ENCODE results near the gene TRIM52.

Gene TRIM52

DNA sequence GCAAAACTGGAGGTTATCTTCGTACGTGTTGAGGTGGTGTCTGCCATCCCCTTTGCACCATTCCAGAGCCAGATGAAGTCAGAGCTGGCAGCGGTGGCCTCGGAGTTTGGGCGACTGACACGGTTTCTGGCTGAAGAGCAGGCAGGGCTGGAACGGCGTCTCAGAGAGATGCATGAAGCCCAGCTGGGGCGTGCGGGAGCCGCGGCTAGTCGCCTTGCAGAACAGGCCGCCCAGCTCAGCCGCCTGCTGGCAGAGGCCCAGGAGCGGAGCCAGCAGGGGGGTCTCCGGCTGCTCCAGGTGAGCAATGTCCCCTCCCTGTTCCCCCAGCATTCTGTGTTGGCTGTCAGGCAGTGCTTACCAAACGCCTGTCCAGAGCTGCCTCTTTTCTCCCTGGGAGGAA, 28.4 kb downstream of the TRIM52 start:
- Histone ChIP-seq H3K79me2 (ENCODE audit: control insufficient read depth, low read length) (peaks cover 14% of the 10 kb centered on the region), H3K4me2 (ENCODE audit: low read length) (no peak overlapping the region), H3K4me3 (ENCODE audit: low read length) (no peak overlapping the region), H3K9me3 (ENCODE audit: control insufficient read depth, insufficient read depth, low read length) (no peaks in the 10 kb centered on the region), H3K36me3 (ENCODE audit: control insufficient read depth, low read length) (peaks cover 70% of the 10 kb centered on the region), H3K27ac (ENCODE audit: low read depth, low read length) (no peak overlapping the region), H3K4me1 (ENCODE audit: control insufficient read depth, low read length) (peaks cover 22% of the 10 kb centered on the region), H3K27me3 (ENCODE audit: control insufficient read depth, low read length) (no peaks in the 10 kb centered on the region), H3K9me2 (replicated peaks; ENCODE audit: control insufficient read depth, low read length) (no peaks in the 10 kb centered on the region), H4K20me1 (ENCODE audit: control insufficient read depth, insufficient read depth, low read depth, low read length) (peaks cover 1% of the 10 kb centered on the region; the same call in 1 of the 2 replicates), H3F3A (ENCODE audit: control insufficient read depth, insufficient read depth) (peaks cover 38% of the 10 kb centered on the region)
- TF ChIP-seq, protein P1, sequence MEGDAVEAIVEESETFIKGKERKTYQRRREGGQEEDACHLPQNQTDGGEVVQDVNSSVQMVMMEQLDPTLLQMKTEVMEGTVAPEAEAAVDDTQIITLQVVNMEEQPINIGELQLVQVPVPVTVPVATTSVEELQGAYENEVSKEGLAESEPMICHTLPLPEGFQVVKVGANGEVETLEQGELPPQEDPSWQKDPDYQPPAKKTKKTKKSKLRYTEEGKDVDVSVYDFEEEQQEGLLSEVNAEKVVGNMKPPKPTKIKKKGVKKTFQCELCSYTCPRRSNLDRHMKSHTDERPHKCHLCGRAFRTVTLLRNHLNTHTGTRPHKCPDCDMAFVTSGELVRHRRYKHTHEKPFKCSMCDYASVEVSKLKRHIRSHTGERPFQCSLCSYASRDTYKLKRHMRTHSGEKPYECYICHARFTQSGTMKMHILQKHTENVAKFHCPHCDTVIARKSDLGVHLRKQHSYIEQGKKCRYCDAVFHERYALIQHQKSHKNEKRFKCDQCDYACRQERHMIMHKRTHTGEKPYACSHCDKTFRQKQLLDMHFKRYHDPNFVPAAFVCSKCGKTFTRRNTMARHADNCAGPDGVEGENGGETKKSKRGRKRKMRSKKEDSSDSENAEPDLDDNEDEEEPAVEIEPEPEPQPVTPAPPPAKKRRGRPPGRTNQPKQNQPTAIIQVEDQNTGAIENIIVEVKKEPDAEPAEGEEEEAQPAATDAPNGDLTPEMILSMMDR (IDR thresholded peaks at IDR 0.05; ENCODE audit: low read depth, low read length, poor library complexity, severe bottlenecking) = no peak
- TF ChIP-seq EZH2phosphoT487 (IDR thresholded peaks at IDR 0.05; ENCODE audit: borderline replicate concordance, low read length) = no peak

DNA sequence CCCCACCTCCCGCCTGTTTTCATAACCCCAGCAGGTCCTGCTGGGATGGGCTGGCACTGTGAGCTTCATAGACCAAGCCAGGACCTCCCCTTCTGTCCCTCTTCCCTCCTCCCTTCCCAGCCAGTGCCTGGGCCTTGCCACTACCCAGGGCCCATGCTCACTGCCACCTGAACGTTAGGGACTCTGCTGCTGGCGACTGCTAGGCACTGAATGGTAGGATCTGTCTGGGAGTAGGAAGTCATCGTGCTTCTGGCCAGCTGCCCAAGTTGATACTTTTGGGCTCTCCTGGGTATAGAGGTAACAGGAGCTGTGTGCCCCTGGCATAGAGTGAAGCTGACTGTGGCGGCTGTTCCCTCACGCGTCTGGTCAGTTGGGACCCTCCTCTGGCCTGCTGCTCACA, 29.5 kb downstream of the TRIM52 start:
- peaks cover 64% of the 10 kb centered on the region for H3K36me3 ChIP-seq (ENCODE audit: control insufficient read depth, low read length)
- H4K20me1 ChIP-seq (ENCODE audit: control insufficient read depth, insufficient read depth, low read depth, low read length) = no peaks in the 10 kb centered on the region
- peaks cover 20% of the 10 kb centered on the region for H3K79me2 ChIP-seq (ENCODE audit: control insufficient read depth, low read length)
- no peak overlapping the region for H3K4me2 ChIP-seq (ENCODE audit: low read length)
- peaks cover 26% of the 10 kb centered on the region for H3F3A ChIP-seq (ENCODE audit: control insufficient read depth, insufficient read depth)
- no peaks in the 10 kb centered on the region for H3K9me3 ChIP-seq (ENCODE audit: control insufficient read depth, insufficient read depth, low read length)
- H3K27ac ChIP-seq (ENCODE audit: low read depth, low read length) = no peak overlapping the region
- TF ChIP-seq EZH2phosphoT487 (IDR thresholded peaks at IDR 0.05; ENCODE audit: borderline replicate concordance, low read length) = no peak
- TF ChIP-seq, protein P1 (IDR thresholded peaks at IDR 0.05; ENCODE audit: low read depth, low read length, poor library complexity, severe bottlenecking) = no peak
- no peaks in the 10 kb centered on the region for H3K27me3 ChIP-seq (ENCODE audit: control insufficient read depth, low read length)
- H3K4me1 ChIP-seq (ENCODE audit: control insufficient read depth, low read length) = peaks cover 22% of the 10 kb centered on the region
- no peaks in the 10 kb centered on the region for H3K9me2 ChIP-seq (replicated peaks; ENCODE audit: control insufficient read depth, low read length)
- H3K4me3 ChIP-seq (ENCODE audit: low read length) = no peak overlapping the region

DNA sequence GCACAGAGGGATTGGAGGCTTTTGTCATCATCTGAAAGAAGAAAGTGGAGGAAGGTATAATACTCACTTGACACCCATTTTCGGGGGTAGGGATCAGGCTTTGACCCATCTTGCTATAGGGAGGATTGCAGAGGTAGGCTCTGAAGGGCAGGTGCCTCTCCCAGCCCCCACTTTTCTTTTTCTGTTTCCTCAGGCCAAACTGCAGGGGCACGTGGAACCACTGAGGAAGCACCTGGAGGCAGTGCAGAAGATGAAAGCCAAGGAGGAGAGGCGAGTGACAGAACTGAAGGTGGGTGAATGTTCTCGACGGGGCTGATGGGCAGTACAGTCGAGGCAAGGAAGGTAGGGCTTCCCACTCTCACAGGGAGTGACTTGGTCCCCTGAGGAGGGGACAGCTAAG, 30.4 kb downstream of the TRIM52 start:
- Histone ChIP-seq H3K9me2 (replicated peaks; ENCODE audit: control insufficient read depth, low read length) (no peaks in the 10 kb centered on the region), H3K27me3 (ENCODE audit: control insufficient read depth, low read length) (no peaks in the 10 kb centered on the region), H4K20me1 (ENCODE audit: control insufficient read depth, insufficient read depth, low read depth, low read length) (no peaks in the 10 kb centered on the region), H3K79me2 (ENCODE audit: control insufficient read depth, low read length) (peaks cover 29% of the 10 kb centered on the region), H3K4me2 (ENCODE audit: low read length) (peak overlapping the region; percentile 37), H3F3A (ENCODE audit: control insufficient read depth, insufficient read depth) (peaks cover 18% of the 10 kb centered on the region), H3K4me1 (ENCODE audit: control insufficient read depth, low read length) (peaks cover 24% of the 10 kb centered on the region), H3K4me3 (ENCODE audit: low read length) (no peak overlapping the region), H3K9me3 (ENCODE audit: control insufficient read depth, insufficient read depth, low read length) (no peaks in the 10 kb centered on the region), H3K36me3 (ENCODE audit: control insufficient read depth, low read length) (peaks cover 60% of the 10 kb centered on the region), H3K27ac (ENCODE audit: low read depth, low read length) (peak overlapping the region; percentile 20)
- TF ChIP-seq, protein P1 (IDR thresholded peaks at IDR 0.05; ENCODE audit: low read depth, low read length, poor library complexity, severe bottlenecking) = no peak
- no peak for TF ChIP-seq EZH2phosphoT487 (IDR thresholded peaks at IDR 0.05; ENCODE audit: borderline replicate concordance, low read length)
